ENCODE results near the gene USP6NL. TPM values are rescaled to one million over a fixed set of nuclear protein-coding genes. Genes with fewer than 3 reads are reported as not detected.

The USP6NL gene
- total and polyA plus RNA-seq, 10 of the 15 experiments (the other 5 are each of a cell fraction or from before 2014, with no cell fraction given): 4.0 to 27.7 (median 18.2) TPM

- no TSS peak for BruUV-seq (replicated peaks)
- H3K79me2 ChIP-seq (ENCODE audit: control insufficient read depth, insufficient read depth, low read length): peaks cover 58% of the 10 kb centered on the region
- H3K27ac ChIP-seq (ENCODE audit: control insufficient read depth, insufficient read depth): no peak overlapping the region
- intact Hi-C loops (cut with micrococcal nuclease; ENCODE audit: unreplicated experiment) (no loop called here), in situ Hi-C loops (cut with MboI) (no loop called here)
- H3K4me3 ChIP-seq: no peak overlapping the region
- no peak for FAIRE-seq
- ChIA-PET RAD21 (ENCODE audit: unreplicated experiment) (interaction anchor here (1.0 kb wide), 1 partner anchor 81 kb away, joined by 3 read pairs; no protein-coding TSS in a partner anchor), SMC1A (ENCODE audit: uncharacterized antibody, unreplicated experiment) (interaction anchor here (0.7 to 1.1 kb wide), 4 partner anchors 22 to 77 kb away, joined by 3 to 4 read pairs (median 4); no protein-coding TSS in a partner anchor), POLR2A (no interaction called here), CTCF (no interaction called here)
- no peaks in the 10 kb centered on the region; the same call in 2 of the 3 replicates for H3K9me3 ChIP-seq (replicated peaks; ENCODE audit: control insufficient read depth, insufficient read depth, low read length)
- no peak for ATAC-seq
- H3K36me3 ChIP-seq (ENCODE audit: control insufficient read depth in 2 of 2, insufficient read depth in 2 of 2, low read length in 1 of 2): peaks cover 0 to 17% of the 10 kb centered on the region in 2 experiments; a peak in 3 of 4 replicates
- H4K20me1 ChIP-seq (ENCODE audit: control insufficient read depth, insufficient read depth): no peaks in the 10 kb centered on the region
- H3K4me2 ChIP-seq (ENCODE audit: control insufficient read depth, insufficient read depth): no peak overlapping the region
- 98% methylated on average over 4 of the region's 4 CpGs for WGBS (ENCODE audit: insufficient coverage, insufficient replicate concordance, low lambda C conversion rate, missing lambda C conversion rate)
- no peaks in the 10 kb centered on the region for H3K27me3 ChIP-seq (replicated peaks in 1 of 2; ENCODE audit: control insufficient read depth in 2 of 2, insufficient read depth in 2 of 2, low read length in 1 of 2)
- no peak for DNase-seq (ENCODE audit: low read depth, low spot score)
- no peak overlapping the region for H3K9ac ChIP-seq (ENCODE audit: control insufficient read depth, insufficient read depth, low read length)
- no peak overlapping the region for H2AFZ ChIP-seq (ENCODE audit: control insufficient read depth, low read depth, low read length)
- peaks cover 14% of the 10 kb centered on the region for H3K4me1 ChIP-seq (ENCODE audit: control insufficient read depth, insufficient read depth, low read length)
- TF ChIP-seq SP1 (IDR thresholded peaks at IDR 0.05; ENCODE audit: low read depth, low read length): no peak
- TF ChIP-seq JUND (IDR thresholded peaks at IDR 0.05; ENCODE audit: low read depth, low read length): no peak
- TF ChIP-seq ZBTB4 (CRISPR knock-in tag; IDR thresholded peaks at IDR 0.05): no peak
- no peak for TF ChIP-seq ZNF24 (IDR thresholded peaks at IDR 0.05)
- TF ChIP-seq CHD1 (IDR thresholded peaks at IDR 0.05; ENCODE audit: low read depth, low read length): no peak
- TF ChIP-seq TCF7 (IDR thresholded peaks at IDR 0.05; ENCODE audit: borderline replicate concordance): no peak
- no peak for TF ChIP-seq CBFB (IDR thresholded peaks at IDR 0.05; ENCODE audit: low read depth)
- no peak for TF ChIP-seq NR2F1 (conservative IDR thresholded peaks at IDR 0.05)
- no peak for TF ChIP-seq EED (IDR thresholded peaks at IDR 0.05; ENCODE audit: low read depth)
- no peak for TF ChIP-seq DPF2 (IDR thresholded peaks at IDR 0.05)
- TF ChIP-seq IKZF2 (IDR thresholded peaks at IDR 0.05): no peak
- no peak for TF ChIP-seq WRNIP1 (IDR thresholded peaks at IDR 0.05; ENCODE audit: borderline replicate concordance, low read depth, low read length)
- no peak for TF ChIP-seq IRF3 (IDR thresholded peaks at IDR 0.05)
- no peak for TF ChIP-seq POU2F2 (IDR thresholded peaks at IDR 0.05; ENCODE audit: borderline replicate concordance, low read depth, low read length)
- no peak for TF ChIP-seq MYB (IDR thresholded peaks at IDR 0.05; ENCODE audit: borderline replicate concordance, low read depth, low read length)
- no peak for TF ChIP-seq REST (IDR thresholded peaks at IDR 0.05; ENCODE audit: low read depth, low read length)
- no peak for TF ChIP-seq STAT3 (IDR thresholded peaks at IDR 0.05; ENCODE audit: low read depth, low read length)
- no peak for TF ChIP-seq TARDBP (IDR thresholded peaks at IDR 0.05; ENCODE audit: borderline replicate concordance)
- TF ChIP-seq RB1 (IDR thresholded peaks at IDR 0.05; ENCODE audit: borderline replicate concordance): no peak
Observed at GRCh38 chr10:11527068-11527467, 84.4 kb downstream of the USP6NL start.

All from GM12878 (cell line).